A673 (cell line): ENCODE results near the gene ADGRG1. TPM values are rescaled to one million over a fixed set of nuclear protein-coding genes. Genes with fewer than 3 reads are reported as not detected.

Source experiments
- BruUV-seq: library from RNA; stranded (reverse); fragments of 400-500 nt; replicated peaks from 2 replicates; lab custom pipeline; 2021; lab: Mats Ljungman, UMichigan
- CTCF ChIA-PET: fragments of 300-600 bp; sonication (Branson Sonifier 250); formaldehyde crosslinking; loops from one replicate; lab custom pipeline; 2022; ENCODE audit warnings: antibody characterized with exemption; lab: Charles Lee
- POLR2A ChIA-PET: fragments of 300-600 bp; sonication (Branson Sonifier 250); formaldehyde crosslinking; loops from one replicate; lab custom pipeline; 2022; ENCODE audit warnings: antibody characterized with exemption; ENCODE audit not compliant: low non-redundant PET; lab: Charles Lee
- DNase-seq: peaks from one replicate; pipeline ENCODE4 v3.0.0-alpha.2; 2015; ENCODE audit warnings: low spot score
- H3K27ac ChIP-seq: fragments of 200-600 bp; sonication (generic); 2 replicates; pipeline ENCODE4 v1.5.1; 2016; ENCODE audit warnings: mixed run types, low read depth, mild to moderate bottlenecking, mixed read lengths, antibody characterized with exemption, low read length; ENCODE audit not compliant: poor library complexity, severe bottlenecking
- H3K27me3 ChIP-seq: fragments of 200-600 bp; sonication (generic); replicated peaks from 2 replicates; pipeline ENCODE4 v1.6.1; 2017; ENCODE audit warnings: mixed run types, low read depth, mild to moderate bottlenecking, mixed read lengths, antibody characterized with exemption, low read length; ENCODE audit not compliant: insufficient read depth, poor library complexity
- H3K36me3 ChIP-seq: fragments of 200-600 bp; sonication (generic); 2 replicates; pipeline ENCODE4 v1.6.1; 2016; ENCODE audit warnings: mixed run types, mild to moderate bottlenecking, mixed read lengths, antibody characterized with exemption, low read length; ENCODE audit not compliant: insufficient read depth, poor library complexity, severe bottlenecking
- H3K4me1 ChIP-seq: fragments of 200-600 bp; sonication (generic); 2 replicates; pipeline ENCODE4 v1.6.1; 2017; ENCODE audit warnings: mixed run types, mild to moderate bottlenecking, mixed read lengths, antibody characterized with exemption, low read length; ENCODE audit not compliant: insufficient read depth, poor library complexity, severe bottlenecking
- H3K4me3 ChIP-seq: fragments of 200-600 bp; sonication (generic); 2 replicates; pipeline ENCODE4 v1.5.1; 2016; ENCODE audit warnings: low read depth, mixed run types, mild to moderate bottlenecking, mixed read lengths, low read length; ENCODE audit not compliant: poor library complexity, severe bottlenecking
- H3K9me3 ChIP-seq: fragments of 200-600 bp; sonication (generic); 2 replicates; pipeline ENCODE4 v1.6.1; 2016; ENCODE audit warnings: mixed run types, low read depth, mild to moderate bottlenecking, mixed read lengths, antibody characterized with exemption, low read length; ENCODE audit not compliant: poor library complexity, severe bottlenecking
- CTCF ChIP-seq: fragments of 300-800, 200-600 bp; sonication (generic); conservative IDR thresholded peaks from 2 replicates; pipeline ENCODE4 v1.5.1; 2017; ENCODE audit warnings: low read depth, mild to moderate bottlenecking, antibody characterized with exemption, low read length, moderate library complexity, mixed read lengths
- EZH2 ChIP-seq: fragments of 200-600 bp; sonication (generic); IDR thresholded peaks from 2 replicates; pipeline ENCODE4 v1.6.1; 2017; ENCODE audit warnings: borderline replicate concordance, low read depth, mild to moderate bottlenecking, mixed read lengths, antibody characterized with exemption, low read length; ENCODE audit not compliant: poor library complexity, severe bottlenecking
- intact Hi-C: fragments of 100-400 bp; cut with micrococcal nuclease; formaldehyde crosslinking; loops from one replicate; pipeline ENCODE4 v1.10.0; 2022; ENCODE audit not compliant: unreplicated experiment
- total RNA-seq: library from RNA; stranded (reverse); gene quantifications from 2 replicates; pipeline ENCODE4 v1.2.3, GENCODE V29; 2021

ADGRG1 gene
- total RNA-seq, 1 experiment from 2014 or later = 0.75 TPM

- no peak overlapping the region for H3K4me3 ChIP-seq
- TF ChIP-seq EZH2 (no peak), CTCF (no peak)
- POLR2A ChIA-PET = no interaction called here
- no peak overlapping the region for H3K27ac ChIP-seq
- CTCF ChIA-PET = no interaction called here
- H3K4me1 ChIP-seq = no peaks in the 10 kb centered on the region
- H3K9me3 ChIP-seq = no peaks in the 10 kb centered on the region
- H3K36me3 ChIP-seq = no peaks in the 10 kb centered on the region
- DNase-seq = no peak
- intact Hi-C loops = no loop called here
- H3K27me3 ChIP-seq = no peaks in the 10 kb centered on the region
- no TSS peak for BruUV-seq
Measured at GRCh38 chr16:57696240-57696639, 67.8 kb downstream of the ADGRG1 start.

GRCh38 chr16:57697896-57698537, 69.6 kb downstream of the ADGRG1 start:
- no peak for TF ChIP-seq CTCF
- no peak for TF ChIP-seq EZH2
- DNase-seq = no peak
- no peaks in the 10 kb centered on the region for H3K9me3 ChIP-seq
- intact Hi-C loops = no loop called here
- POLR2A ChIA-PET = no interaction called here
- H3K27ac ChIP-seq = no peak overlapping the region
- no peaks in the 10 kb centered on the region for H3K4me1 ChIP-seq
- CTCF ChIA-PET = no interaction called here
- no peak overlapping the region for H3K4me3 ChIP-seq
- H3K27me3 ChIP-seq = no peaks in the 10 kb centered on the region
- no TSS peak for BruUV-seq
- no peaks in the 10 kb centered on the region for H3K36me3 ChIP-seq

GRCh38 chr16:57698812-57699405, 70.5 kb downstream of the ADGRG1 start:
- H3K36me3 ChIP-seq = no peaks in the 10 kb centered on the region
- H3K9me3 ChIP-seq = no peaks in the 10 kb centered on the region
- ChIA-PET POLR2A (no interaction called here), CTCF (no interaction called here)
- no peaks in the 10 kb centered on the region for H3K4me1 ChIP-seq
- intact Hi-C loops = no loop called here
- H3K4me3 ChIP-seq = no peak overlapping the region
- no peak overlapping the region for H3K27ac ChIP-seq
- BruUV-seq = no TSS peak
- no peak for DNase-seq
- TF ChIP-seq EZH2 (no peak), CTCF (no peak)
- no peaks in the 10 kb centered on the region for H3K27me3 ChIP-seq
